Caki2 (cell line): Measurements from ENCODE around the gene PDGFC. TPM values are rescaled to one million over a fixed set of nuclear protein-coding genes. Genes with fewer than 3 reads are reported as not detected.
"Not testable (repeated sequence)": the region's sequence is repeated elsewhere in the genome, so short reads cannot be mapped to it uniquely, and the experiment has no call there.

ENCODE experiments used
- DNase-seq: peaks from one replicate; pipeline ENCODE4 v3.0.0-alpha.2; 2015; ENCODE audit warnings: low read depth
- in situ Hi-C: cut with HindIII; loops from 2 replicates; pipeline ENCODE4 v1.10.0; 2016; ENCODE audit warnings: low sequenced_read_pairs, low pct_unique_long_range_greater_than_20kb, mixed read lengths
- total RNA-seq: library from RNA; depleted of rRNA; stranded (reverse); fragments of >200 nt; shearing (Covaris generic); gene quantifications from 2 replicates; pipeline ENCODE4 v1.2.3, GENCODE V29; 2014; ENCODE audit warnings: low replicate concordance

The PDGFC gene
- total RNA-seq, 1 experiment from 2014 or later: 120 TPM

DNA sequence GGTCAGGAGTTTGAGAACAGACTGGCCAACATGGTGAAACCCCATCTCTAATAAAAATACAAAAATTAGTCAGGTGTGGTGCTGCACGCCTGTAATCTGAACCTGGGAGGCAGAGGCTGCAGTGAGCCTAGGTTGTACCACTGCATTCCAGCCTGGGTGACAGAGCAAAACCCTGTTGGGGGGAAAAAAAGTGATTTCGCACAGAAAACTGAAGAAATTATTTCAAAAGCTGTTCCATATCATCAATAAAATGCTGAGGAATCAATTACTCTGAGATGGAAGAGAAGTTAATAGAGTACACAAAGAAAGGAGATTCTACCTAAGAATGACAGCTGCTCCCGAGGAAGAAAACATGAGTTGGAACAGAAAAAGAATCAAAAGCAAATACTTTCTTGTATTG lies 95.9 kb downstream of the PDGFC start:
- in situ Hi-C loops: no loop called here
- no peak for DNase-seq

DNA sequence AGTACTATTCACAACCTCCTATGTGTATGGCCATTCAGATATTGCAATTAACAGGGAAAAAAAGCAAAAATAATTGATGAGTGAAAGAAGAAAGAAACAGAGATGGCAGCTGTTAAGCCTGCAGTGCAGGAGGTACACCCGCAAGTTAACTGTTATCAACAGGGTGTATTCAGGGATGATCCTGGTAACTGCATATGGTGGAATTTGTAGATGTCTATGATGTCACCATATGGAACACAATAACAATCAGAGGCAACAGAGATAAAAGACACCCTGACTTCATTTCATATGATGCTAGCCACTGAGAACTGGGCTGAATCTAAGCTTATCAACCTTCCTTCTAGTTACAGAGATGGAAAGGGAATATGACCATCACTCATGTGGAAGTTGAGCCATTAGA lies 96.5 kb downstream of the PDGFC start:
- in situ Hi-C loops: no loop called here
- DNase-seq: no peak

DNA sequence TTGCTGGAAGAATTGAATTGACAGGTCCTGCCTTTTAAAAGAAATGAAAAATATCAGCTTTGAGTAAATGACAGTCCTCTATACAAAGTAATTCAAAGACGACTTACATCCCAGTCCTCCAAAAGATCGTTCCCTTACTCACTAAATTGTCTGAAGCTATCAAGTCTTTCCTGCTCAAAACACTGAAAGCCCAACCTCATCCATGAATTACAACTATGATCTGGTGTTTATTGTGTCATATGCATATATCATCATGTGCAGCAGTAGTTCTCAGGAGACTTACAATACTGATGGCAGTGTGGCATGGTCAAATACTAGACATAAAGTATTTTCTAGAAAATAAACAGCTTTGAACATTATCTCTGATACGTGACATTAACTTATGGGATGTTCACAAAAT lies 97.8 kb downstream of the PDGFC start:
- in situ Hi-C loops: no loop called here
- DNase-seq: no peak

DNA sequence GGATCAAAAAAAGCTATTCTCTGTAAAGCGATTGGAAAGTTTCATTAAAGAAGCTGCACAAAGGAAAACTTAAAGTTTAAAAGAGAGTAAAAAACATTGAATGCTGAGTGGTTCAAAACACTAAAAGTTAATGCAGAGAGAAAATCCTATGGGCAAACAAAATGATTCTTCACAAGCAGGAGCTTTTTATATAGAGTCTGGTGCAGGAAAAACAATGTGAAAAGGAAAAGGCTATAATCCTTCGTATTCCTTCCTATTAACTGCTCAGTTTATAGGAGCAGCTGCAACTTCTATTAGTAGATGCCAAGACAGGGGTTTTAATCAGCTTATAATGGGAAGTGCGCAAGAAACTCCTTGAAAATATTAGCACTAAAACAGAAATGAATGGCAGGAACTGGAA lies 100.7 kb downstream of the PDGFC start:
- DNase-seq: no peak
- in situ Hi-C loops: no loop called here

DNA sequence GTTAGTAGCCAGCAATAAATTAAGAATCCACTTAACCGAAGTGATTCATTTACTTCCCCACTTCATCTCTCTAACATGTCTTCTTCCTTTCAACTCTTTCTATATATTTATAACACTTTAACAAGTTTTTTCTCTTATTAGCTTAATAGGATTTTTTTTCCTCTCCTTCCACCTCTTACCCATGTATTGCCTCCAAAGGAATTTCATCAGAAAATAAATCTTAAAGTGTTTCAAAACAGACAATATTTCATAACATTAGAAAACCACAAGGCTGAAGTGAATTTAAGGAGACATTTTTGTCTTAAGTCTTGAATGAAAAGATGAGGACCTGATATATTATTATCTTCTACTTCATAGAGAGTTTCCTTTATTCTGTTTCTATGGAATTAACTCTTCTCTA lies 101.5 kb downstream of the PDGFC start:
- in situ Hi-C loops: no loop called here
- DNase-seq: no peak

DNA sequence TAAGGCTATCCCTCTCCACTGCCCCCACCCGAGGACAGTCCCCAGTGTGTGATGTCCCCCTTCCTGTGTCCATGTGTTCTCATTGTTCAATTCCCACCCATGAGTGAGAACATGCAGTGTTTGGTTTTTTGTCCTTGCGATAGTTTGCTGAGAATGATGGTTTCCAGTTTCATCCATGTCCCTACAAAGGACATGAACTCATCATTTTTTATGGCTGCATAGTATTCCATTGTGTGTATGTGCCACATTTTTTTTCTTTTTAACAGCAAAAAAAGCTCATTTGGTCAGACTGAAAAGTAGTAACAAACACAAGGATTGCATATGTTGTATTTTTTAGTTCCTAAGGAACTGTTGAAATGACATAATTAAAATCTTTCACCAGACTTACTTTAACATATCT lies 105.5 kb downstream of the PDGFC start:
- in situ Hi-C loops: not testable (repeated sequence)

DNA sequence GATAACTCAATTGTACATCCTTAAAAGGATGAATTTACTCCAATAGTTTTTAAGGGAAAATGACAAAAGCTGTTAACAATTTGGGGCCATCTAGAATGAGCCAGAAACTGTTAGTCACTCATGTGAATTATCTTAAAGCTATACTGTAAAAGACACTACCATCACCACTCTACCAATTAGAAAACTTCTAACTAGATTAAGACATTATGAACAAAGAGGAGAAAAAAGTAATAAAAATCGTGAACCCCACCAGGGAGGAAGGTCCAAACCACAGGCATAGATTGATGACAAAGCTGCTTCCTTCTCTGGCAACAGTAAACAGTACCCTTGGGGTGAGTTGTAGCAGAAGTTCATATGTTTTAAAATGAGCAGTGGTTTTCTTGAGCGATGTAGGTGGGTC lies 106.1 kb downstream of the PDGFC start:
- in situ Hi-C loops: no loop called here
- no peak for DNase-seq

More for the DNA sequence above, 105.5 kb downstream of the PDGFC start:
- DNase-seq: not testable (repeated sequence)

DNA sequence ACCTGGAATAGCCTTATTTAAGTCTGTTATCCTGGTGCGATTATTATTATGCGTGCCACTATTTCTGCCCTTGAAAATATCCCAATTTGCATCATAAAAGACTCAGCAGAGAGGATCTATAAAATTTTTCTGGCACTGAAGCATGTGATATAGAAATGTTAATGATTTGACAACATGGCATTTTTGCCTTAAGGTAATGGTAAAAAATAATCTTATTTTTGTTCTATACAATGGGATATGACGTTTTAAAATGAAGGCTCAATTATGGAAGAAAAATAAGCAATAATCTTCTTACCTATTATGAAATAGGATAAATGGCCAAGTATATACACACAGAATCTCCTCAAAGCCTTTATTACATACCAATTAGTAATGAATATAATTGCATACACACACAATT lies 113.5 kb downstream of the PDGFC start:
- DNase-seq: no peak
- in situ Hi-C loops: no loop called here

DNA sequence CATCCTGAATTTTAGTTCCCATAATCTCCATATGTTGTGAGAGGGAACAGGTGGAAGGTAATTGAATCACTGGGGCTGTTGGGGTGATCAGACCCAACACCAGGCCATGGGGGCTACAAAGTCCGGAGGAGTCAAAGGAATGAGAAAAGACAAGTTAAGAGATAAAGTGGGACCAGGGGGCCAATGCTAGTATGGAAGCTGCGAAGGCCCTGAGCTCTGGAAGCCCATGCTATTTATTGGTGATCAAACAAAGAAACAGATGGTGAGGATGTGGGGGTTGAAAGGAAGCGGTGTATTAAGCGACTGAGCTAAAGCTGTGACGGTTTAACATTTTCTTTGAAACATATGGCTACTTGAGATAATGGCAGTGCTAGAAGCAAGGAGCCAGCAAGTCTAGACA lies 132.8 kb downstream of the PDGFC start:
- peak; percentile 44 for DNase-seq
- in situ Hi-C loops: no loop called here

DNA sequence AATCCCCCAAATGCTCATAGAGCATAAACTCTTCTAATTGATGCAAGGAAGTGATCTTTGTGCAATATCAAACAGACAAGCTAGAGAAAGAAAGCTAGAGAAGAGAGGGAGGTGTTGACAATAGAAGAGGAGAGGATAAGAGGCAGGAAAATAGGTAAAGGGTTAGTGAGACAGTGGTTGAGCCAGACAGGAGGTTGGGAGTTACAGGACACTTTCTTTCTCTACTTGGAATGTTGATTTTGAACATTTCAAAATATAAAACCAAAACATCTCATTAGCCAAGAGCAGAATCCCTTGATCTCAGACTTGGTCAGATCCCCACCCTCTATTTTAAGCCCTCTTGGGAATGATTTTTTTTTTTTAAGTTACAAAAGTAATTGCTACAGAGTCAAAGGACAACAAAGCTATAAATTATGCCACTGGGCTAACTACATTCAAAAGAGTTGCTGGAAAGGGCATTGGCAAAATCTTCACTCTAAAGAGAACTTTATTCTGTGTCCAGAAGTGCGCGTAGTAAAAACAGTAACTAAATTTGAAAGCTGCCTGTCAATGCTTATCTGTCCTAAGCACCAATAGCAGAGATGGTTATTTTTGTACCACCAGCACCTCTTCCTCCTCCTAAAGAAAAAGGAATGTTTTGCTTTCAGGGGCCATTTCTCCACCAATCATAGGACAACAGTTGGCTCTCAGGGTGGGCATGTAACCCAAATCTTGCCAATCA lies 133.8 kb downstream of the PDGFC start:
- DNase-seq: no peak
- in situ Hi-C loops: no loop called here

DNA sequence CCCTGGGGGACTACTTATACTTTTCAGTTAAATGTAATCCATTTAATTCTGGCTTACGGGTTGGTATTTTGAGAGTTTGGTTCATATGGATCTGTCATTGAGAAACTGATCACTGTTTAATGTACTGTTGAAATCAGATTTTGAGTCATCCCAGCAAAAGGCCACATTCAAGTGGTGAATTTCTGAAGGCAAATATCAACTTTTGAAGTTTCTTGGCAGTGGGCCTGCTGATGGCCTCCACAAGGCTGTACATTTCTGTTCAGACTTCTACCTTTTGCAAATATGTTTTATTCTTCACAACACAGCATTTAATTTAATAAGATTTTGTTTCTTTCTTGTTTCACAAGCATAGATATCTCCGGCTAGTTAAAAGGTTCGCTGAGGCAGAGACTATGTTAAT lies 138.7 kb downstream of the PDGFC start:
- in situ Hi-C loops: no loop called here
- no peak for DNase-seq

DNA sequence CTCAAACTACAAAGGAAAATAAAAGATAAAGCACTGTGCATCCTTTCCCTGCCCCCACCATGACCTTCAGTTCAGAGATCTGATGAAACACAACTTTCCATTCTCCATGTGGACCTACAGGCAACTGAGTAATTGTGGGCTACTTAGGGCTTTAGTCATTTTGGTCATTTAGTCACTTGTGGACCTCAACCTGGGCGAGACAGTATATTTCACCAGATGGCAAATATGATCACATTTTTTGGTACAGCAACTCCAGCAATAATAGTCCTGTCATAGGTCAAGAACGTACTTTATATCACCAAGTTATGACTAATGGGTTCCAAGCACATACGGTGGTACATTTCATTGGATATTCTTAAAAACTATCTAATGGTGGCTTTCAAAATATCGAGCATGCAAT lies 141.2 kb downstream of the PDGFC start:
- in situ Hi-C loops: no loop called here
- no peak for DNase-seq

DNA sequence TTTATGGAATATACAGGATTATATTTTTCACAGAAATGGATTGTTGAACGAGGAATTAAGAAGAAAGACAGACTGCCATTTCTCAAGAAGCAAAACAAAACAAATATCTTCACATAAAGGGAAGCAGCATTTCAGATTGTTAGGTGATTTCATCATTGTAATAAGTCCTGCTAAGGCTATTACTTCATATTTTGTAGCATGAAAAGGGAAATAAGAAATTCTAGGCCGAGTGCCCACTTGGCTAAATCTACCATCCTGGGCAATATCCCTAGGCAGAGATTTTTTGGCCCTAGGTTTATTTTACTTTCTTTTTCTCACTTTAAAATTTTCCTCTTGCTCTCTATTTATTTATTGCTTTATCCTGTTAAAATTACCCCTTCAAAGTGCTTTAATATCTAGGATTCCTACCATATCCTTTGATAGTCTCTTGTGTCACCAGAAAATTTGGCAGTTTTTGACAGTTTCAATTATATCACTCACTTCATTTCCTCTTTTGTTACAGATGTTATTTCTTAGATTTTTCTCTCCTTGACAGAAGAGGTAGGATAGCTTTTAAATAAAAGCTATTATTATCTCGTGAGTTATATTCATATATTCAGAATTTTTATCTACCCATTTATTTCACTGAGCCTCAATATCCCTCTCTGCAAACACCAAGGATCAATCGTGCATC lies 142.3 kb downstream of the PDGFC start:
- in situ Hi-C loops: no loop called here
- DNase-seq: no peak

DNA sequence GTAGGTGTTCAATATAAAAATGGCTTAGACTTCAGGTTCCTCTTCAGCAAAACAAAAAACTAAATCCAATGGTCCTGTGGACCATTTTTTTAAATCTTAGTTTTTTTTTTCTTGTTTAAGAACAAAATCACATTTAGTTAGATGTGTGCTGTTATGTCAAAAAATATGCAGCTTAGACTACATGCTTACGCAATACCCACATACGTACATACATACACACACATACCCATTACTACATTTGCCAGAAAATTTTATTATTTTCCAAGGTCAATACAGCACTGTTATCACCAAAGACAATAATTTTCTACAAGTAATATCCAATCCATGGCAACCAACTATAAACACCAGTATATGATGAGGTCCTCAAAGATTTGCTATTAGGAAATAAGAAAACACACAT lies 144.1 kb downstream of the PDGFC start:
- no peak for DNase-seq
- in situ Hi-C loops: no loop called here

DNA sequence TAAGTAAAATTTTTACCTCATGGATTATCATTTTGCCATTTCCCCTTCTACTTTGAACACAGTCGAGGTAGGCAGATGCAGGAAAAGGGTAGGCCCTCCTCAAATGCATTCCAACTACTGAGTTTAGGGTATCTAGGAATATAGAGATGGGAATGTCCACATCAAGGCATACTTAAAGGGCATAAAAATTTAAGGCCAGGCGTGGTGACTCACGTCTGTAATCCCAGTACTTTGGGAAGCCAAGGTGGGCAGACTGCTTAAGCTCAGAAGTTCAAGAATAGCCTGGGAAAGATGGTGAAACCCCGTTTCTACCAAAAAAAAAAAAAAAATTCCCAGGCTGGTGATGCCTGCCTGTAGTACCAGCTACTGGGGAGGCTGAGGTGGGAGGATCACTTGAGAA lies 146.5 kb downstream of the PDGFC start:
- in situ Hi-C loops: no loop called here

DNA sequence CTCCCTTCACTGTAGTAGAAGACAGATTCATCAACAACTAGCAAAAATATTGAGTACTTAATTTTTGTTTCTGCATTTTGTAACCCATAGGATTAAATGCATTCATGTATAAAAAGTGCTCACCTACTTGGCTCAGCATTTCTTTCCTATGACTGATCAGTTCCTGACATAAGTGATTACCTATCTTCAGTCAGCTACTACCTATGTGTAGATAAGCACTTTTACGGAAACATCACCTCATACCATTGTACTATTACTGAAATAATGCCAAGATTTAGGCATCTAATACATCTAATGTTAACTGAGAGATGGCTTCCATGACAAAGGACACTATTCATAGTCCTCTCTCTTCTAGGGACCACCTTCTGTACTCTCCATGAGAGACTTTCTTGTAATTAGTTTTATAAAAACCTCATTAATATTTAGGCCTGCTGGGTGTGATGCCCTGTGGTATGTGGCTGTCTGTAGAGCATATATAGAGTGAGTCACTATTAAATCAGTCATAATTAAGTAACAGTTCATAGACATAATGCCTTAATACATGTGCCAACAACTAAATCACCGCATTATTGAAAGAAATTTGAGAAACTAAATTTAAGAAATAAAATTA lies 147.0 kb downstream of the PDGFC start:
- no peak for DNase-seq
- in situ Hi-C loops: no loop called here

More for the DNA sequence above, 146.5 kb downstream of the PDGFC start:
- DNase-seq: no peak

DNA sequence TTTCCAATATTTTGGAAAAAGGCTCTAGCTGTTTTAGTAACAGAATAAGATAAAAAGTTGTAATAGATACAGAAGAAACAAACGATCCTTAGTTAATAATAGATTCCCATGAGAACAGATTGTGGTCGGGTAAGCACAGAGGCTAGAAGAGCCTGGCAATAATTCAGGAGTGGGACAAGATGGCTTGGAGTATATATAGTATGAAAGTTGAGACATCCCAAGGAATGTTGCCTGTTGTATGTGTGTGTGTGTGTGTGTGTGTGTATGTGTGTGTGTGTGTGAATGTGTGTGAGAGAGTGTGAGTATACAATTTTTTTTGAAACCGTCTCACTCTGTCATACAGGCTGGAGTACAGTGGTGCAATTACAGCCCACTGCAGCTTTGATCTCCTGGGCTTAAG lies 150.7 kb downstream of the PDGFC start:
- in situ Hi-C loops: no loop called here
- DNase-seq: no peak

DNA sequence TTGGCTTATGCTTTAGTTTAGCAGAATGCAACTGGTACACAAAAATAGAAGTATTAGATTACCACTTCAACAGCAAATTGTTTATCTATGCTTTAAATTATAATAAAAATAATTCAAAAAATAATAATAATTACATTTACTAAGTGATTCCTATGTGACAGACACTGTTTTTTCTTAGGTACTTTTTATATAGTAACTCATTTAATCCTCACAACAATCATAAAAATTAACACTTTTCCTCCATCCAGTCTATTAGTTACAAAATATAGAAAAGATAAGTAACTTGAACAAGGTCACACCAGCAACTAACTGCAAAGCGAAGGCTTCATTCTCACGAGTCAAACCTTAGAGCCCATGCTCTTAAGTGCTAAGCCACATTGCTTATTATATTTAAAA lies 155.2 kb downstream of the PDGFC start:
- no peak for DNase-seq
- in situ Hi-C loops: no loop called here

DNA sequence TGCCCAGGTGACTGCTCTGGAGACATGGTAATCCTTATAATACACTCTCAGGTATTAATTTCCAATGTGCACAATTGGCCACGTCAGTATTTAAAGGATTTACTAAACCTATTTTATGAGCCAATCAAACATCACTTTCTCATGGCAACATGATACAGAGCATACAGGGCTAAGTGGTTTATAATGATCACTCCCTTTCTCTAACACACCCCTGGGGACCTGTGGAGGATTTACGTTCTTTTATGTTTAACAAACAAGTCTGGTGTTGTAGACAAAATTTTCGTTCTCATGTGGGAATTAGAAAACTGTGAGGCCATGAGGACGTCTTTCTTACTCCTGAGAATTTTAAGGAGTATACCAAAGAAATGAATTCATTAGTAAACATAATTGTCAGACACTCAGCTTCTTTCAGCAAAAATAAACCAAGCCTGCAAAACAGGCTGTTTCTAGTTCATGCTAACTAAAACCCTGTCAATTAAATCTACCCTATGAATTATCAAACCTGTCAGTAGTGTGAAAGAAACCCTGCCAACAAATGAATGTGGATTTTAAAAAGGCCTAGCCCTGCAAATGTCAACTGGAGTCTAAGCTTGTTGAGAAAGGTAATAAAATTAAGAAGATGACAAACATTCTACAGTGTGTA lies 155.8 kb downstream of the PDGFC start:
- in situ Hi-C loops: no loop called here
- DNase-seq: no peak
